GM12892 (cell line): ENCODE results near the gene PIGU.
"Not testable (repeated sequence)": the region's sequence is repeated elsewhere in the genome, so short reads cannot be mapped to it uniquely, and the experiment has no call there.

ENCODE experiments used
- DNase-seq: peaks from one replicate; pipeline ENCODE4 v3.0.0; 2011; ENCODE audit not compliant: insufficient read length
- FAIRE-seq: peaks from 2 replicates; lab custom pipeline; 2011; peaks lifted over from hg19 to GRCh38; lab: Jason Lieb, UNC
- POLR2A ChIP-seq: IDR thresholded peaks from 2 replicates; pipeline ENCODE4 v1.6.1; 2011; ENCODE audit warnings: low read depth, low read length, control low read depth
- POLR2AphosphoS5 ChIP-seq: IDR thresholded peaks from 2 replicates; pipeline ENCODE4 v1.6.1; 2011; ENCODE audit warnings: low read depth, low read length, control low read depth
- TAF1 ChIP-seq: IDR thresholded peaks from 2 replicates; pipeline ENCODE4 v1.6.1; 2011; ENCODE audit warnings: low read depth, mild to moderate bottlenecking, control low read depth, low read length, borderline replicate concordance

PIGU gene

GRCh38 chr20:34626992-34627391 is 49.9 kb downstream of the PIGU start:
- TF ChIP-seq TAF1 (no peak), POLR2A (no peak), POLR2AphosphoS5 (no peak)
- FAIRE-seq (no peak), DNase-seq (no peak)

- DNase-seq (no peak), FAIRE-seq (no peak)
- TF ChIP-seq TAF1 (no peak), POLR2AphosphoS5 (no peak), POLR2A (no peak)
Observed at GRCh38 chr20:34624629-34625028, 52.3 kb downstream of the PIGU start.

- no peak for DNase-seq
- FAIRE-seq, result no peak
- TF ChIP-seq POLR2A (no peak), TAF1 (no peak), POLR2AphosphoS5 (no peak)
Observed at GRCh38 chr20:34622821-34623451, 54.0 kb downstream of the PIGU start.

GRCh38 chr20:34621383-34622367 is 55.2 kb downstream of the PIGU start:
- FAIRE-seq, result no peak
- no peak for TF ChIP-seq POLR2A
- no peak for TF ChIP-seq TAF1
- no peak for TF ChIP-seq POLR2AphosphoS5

GRCh38 chr20:34621036-34621343 is 55.9 kb downstream of the PIGU start:
- TF ChIP-seq POLR2AphosphoS5 (no peak), TAF1 (no peak), POLR2A (no peak)
- FAIRE-seq (no peak), DNase-seq (no peak)

More at GRCh38 chr20:34621383-34622367, 55.2 kb downstream of the PIGU start:
- no peak for DNase-seq

GRCh38 chr20:34618676-34619075 is 58.2 kb downstream of the PIGU start:
- DNase-seq, result no peak
- FAIRE-seq, result no peak
- TF ChIP-seq POLR2A (no peak), TAF1 (no peak), POLR2AphosphoS5 (no peak)

GRCh38 chr20:34616913-34617312 is 60.0 kb downstream of the PIGU start:
- not testable (repeated sequence) for FAIRE-seq, DNase-seq

GRCh38 chr20:34615477-34615876 is 61.4 kb downstream of the PIGU start:
- FAIRE-seq (no peak), DNase-seq (no peak)
- no peak for TF ChIP-seq TAF1
- no peak for TF ChIP-seq POLR2AphosphoS5
- TF ChIP-seq POLR2A, result no peak

GRCh38 chr20:34611976-34612375 is 64.9 kb downstream of the PIGU start:
- FAIRE-seq, DNase-seq: not testable (repeated sequence)

GRCh38 chr20:34607066-34607465 is 69.8 kb downstream of the PIGU start:
- DNase-seq (no peak), FAIRE-seq (no peak)
- no peak for TF ChIP-seq POLR2AphosphoS5
- no peak for TF ChIP-seq TAF1
- TF ChIP-seq POLR2A, result no peak

GRCh38 chr20:34604980-34605788 is 71.7 kb downstream of the PIGU start:
- no peak for DNase-seq
- no peak for FAIRE-seq
- no peak for TF ChIP-seq POLR2A
- no peak for TF ChIP-seq TAF1
- no peak for TF ChIP-seq POLR2AphosphoS5
